ENCODE data around the gene NTM. TPM values are rescaled to one million over a fixed set of nuclear protein-coding genes. Genes with fewer than 3 reads are reported as not detected.

NTM gene
- total and polyA plus RNA-seq, 2 donors (not counting 3 experiments of a cell fraction or from before 2014, with no cell fraction given): 1.00 to 1.1 TPM

GRCh38 chr11:131682373-131683015 lies 312.1 kb downstream of the NTM start:
- Histone ChIP-seq H3K4me3 (replicated peaks in 1 of 3; ENCODE audit: insufficient read depth in 1 of 3, low read depth in 1 of 3, low read length in 3 of 3) (no peak overlapping the region), H3K27ac (ENCODE audit: insufficient read depth, low read depth, low read length) (no peak overlapping the region), H3K36me3 (ENCODE audit: control insufficient read depth in 2 of 2, extremely low read depth in 1 of 2, insufficient read depth in 2 of 2, low read length in 2 of 2) (no peaks in the 10 kb centered on the region), H3K79me2 (ENCODE audit: control insufficient read depth, insufficient read depth, low read length) (no peaks in the 10 kb centered on the region), H4K20me1 (replicated peaks; ENCODE audit: control insufficient read depth, extremely low read depth, insufficient read depth, low read length) (no peaks in the 10 kb centered on the region), H2AFZ (ENCODE audit: low read depth, low read length) (no peak overlapping the region), H3K27me3 (ENCODE audit: control insufficient read depth in 2 of 2, insufficient read depth in 2 of 2, low read length in 2 of 2) (no peaks in the 10 kb centered on the region), H3K9me3 (replicated peaks; ENCODE audit: control insufficient read depth, insufficient read depth, low read length) (no peaks in the 10 kb centered on the region), H3K4me2 (ENCODE audit: insufficient read depth, low read length) (no peak overlapping the region), H3K9me1 (replicated peaks; ENCODE audit: control insufficient read depth, extremely low read depth, insufficient read depth, low read length) (no peaks in the 10 kb centered on the region), H3K4me1 (ENCODE audit: control insufficient read depth, extremely low read depth, insufficient read depth, low read length) (no peaks in the 10 kb centered on the region), H3K9ac (replicated peaks; ENCODE audit: extremely low read depth, insufficient read depth, low read length) (no peak overlapping the region)
- ChIA-PET CTCF (interaction anchor here (0.9 to 3.3 kb wide), 4 partner anchors 8 to 1259 kb away, joined by 3 to 24 read pairs (median 4); no protein-coding TSS in a partner anchor), POLR2A (no interaction called here)
- intact Hi-C loops (cut with micrococcal nuclease) (no loop called here), dilution Hi-C loops (cut with MboI; ENCODE audit: extremely low pct_ligation_motif_present, low sequenced_read_pairs) (no loop called here)
- no peak for FAIRE-seq
- no TSS peak for BruUV-seq (replicated peaks)
- no peak for DNase-seq (ENCODE audit: low read depth, low spot score)
- no peak for TF ChIP-seq CTCF (IDR thresholded peaks at IDR 0.05; ENCODE audit: extremely low read depth in 1 of 2, insufficient read depth in 1 of 2, low read depth in 1 of 2, low read length in 2 of 2)

GRCh38 chr11:131683131-131683530 lies 312.7 kb downstream of the NTM start:
- no peaks in the 10 kb centered on the region for H4K20me1 ChIP-seq (replicated peaks; ENCODE audit: control insufficient read depth, extremely low read depth, insufficient read depth, low read length)
- H2AFZ ChIP-seq (ENCODE audit: low read depth, low read length): no peak overlapping the region
- H3K27ac ChIP-seq (ENCODE audit: insufficient read depth, low read depth, low read length): no peak overlapping the region
- H3K27me3 ChIP-seq (ENCODE audit: control insufficient read depth in 2 of 2, insufficient read depth in 2 of 2, low read length in 2 of 2): no peaks in the 10 kb centered on the region
- DNase-seq (ENCODE audit: low read depth, low spot score): no peak
- no peaks in the 10 kb centered on the region for H3K9me1 ChIP-seq (replicated peaks; ENCODE audit: control insufficient read depth, extremely low read depth, insufficient read depth, low read length)
- no peaks in the 10 kb centered on the region for H3K4me1 ChIP-seq (ENCODE audit: control insufficient read depth, extremely low read depth, insufficient read depth, low read length)
- no TSS peak for BruUV-seq (replicated peaks)
- H3K9ac ChIP-seq (replicated peaks; ENCODE audit: extremely low read depth, insufficient read depth, low read length): no peak overlapping the region
- no peak for FAIRE-seq
- H3K4me3 ChIP-seq (replicated peaks in 1 of 3; ENCODE audit: insufficient read depth in 1 of 3, low read depth in 1 of 3, low read length in 3 of 3): no peak overlapping the region
- no peaks in the 10 kb centered on the region for H3K9me3 ChIP-seq (replicated peaks; ENCODE audit: control insufficient read depth, insufficient read depth, low read length)
- TF ChIP-seq JUN (IDR thresholded peaks at IDR 0.05; ENCODE audit: borderline replicate concordance, insufficient read depth, insufficient read length, low read depth) (no peak), MYC (IDR thresholded peaks at IDR 0.05; ENCODE audit: low read depth, low read length) (no peak), POLR2AphosphoS5 (IDR thresholded peaks at IDR 0.05; ENCODE audit: insufficient read depth, low read depth, low read length) (no peak), POLR2A (IDR thresholded peaks at IDR 0.05; ENCODE audit: low read depth, low read length) (no peak), CTCF (IDR thresholded peaks at IDR 0.05; ENCODE audit: extremely low read depth in 1 of 2, insufficient read depth in 1 of 2, low read depth in 1 of 2, low read length in 2 of 2) (no peak), MAX (IDR thresholded peaks at IDR 0.05; ENCODE audit: insufficient read depth, insufficient read length) (no peak), FOS (IDR thresholded peaks at IDR 0.05; ENCODE audit: borderline replicate concordance, insufficient read depth, low read length) (no peak), GATA2 (IDR thresholded peaks at IDR 0.05; ENCODE audit: insufficient read depth, insufficient read length, low read depth, low read length) (no peak), EZH2 (IDR thresholded peaks at IDR 0.05; ENCODE audit: borderline replicate concordance, low read depth, low read length, severe bottlenecking) (no peak)
- ChIA-PET POLR2A (no interaction called here), CTCF (interaction anchor here (0.9 to 3.3 kb wide), 4 partner anchors 8 to 1258 kb away, joined by 3 to 24 read pairs (median 4); no protein-coding TSS in a partner anchor)
- intact Hi-C loops (cut with micrococcal nuclease): no loop called here
- no peaks in the 10 kb centered on the region for H3K79me2 ChIP-seq (ENCODE audit: control insufficient read depth, insufficient read depth, low read length)
- no peaks in the 10 kb centered on the region for H3K36me3 ChIP-seq (ENCODE audit: control insufficient read depth in 2 of 2, extremely low read depth in 1 of 2, insufficient read depth in 2 of 2, low read length in 2 of 2)
- no peak overlapping the region for H3K4me2 ChIP-seq (ENCODE audit: insufficient read depth, low read length)
- dilution Hi-C loops (cut with MboI; ENCODE audit: extremely low pct_ligation_motif_present, low sequenced_read_pairs): no loop called here

Measured in endothelial cell of umbilical vein (primary cell).